ENCODE results near the gene DHPS.

- TF ChIP-seq CTCF (conservative IDR thresholded peaks at IDR 0.05; ENCODE audit: low read depth, low read length) (no peak), EZH2 (IDR thresholded peaks at IDR 0.05; ENCODE audit: low read length, unreplicated experiment) (no peak), EZH2phosphoT487 (IDR thresholded peaks at IDR 0.05; ENCODE audit: borderline replicate concordance, low read length) (no peak)
Measured at GRCh38 chr19:12731337-12731736, 49.7 kb upstream of the DHPS start.
